K562 (cell line): ENCODE results near the gene PPM1M.

Experiments used
- BRD9 ChIP-seq: fragments of 450-650 bp; IDR thresholded peaks from 2 replicates; pipeline ENCODE4 v1.6.1; 2018; ENCODE audit warnings: low read depth; ENCODE audit not compliant: partially characterized antibody
- GMEB1 ChIP-seq: fragments of 250-450 bp; sonication (Bioruptor Pico); IDR thresholded peaks from 2 replicates; pipeline ENCODE4 v1.4.0; 2020; ENCODE audit warnings: mild to moderate bottlenecking
- HIVEP1 ChIP-seq: fragments of 250-450 bp; sonication (Bioruptor Pico); IDR thresholded peaks from 2 replicates; pipeline ENCODE4 v1.4.0; 2020; ENCODE audit warnings: mild to moderate bottlenecking
- HMG20B ChIP-seq: fragments of 250-450 bp; sonication (Bioruptor Pico); IDR thresholded peaks from 2 replicates; pipeline ENCODE4 v1.5.0; 2021; ENCODE audit warnings: mild to moderate bottlenecking
- MCM7 ChIP-seq, 2 experiments: fragments of 450-650 bp; IDR thresholded peaks; 2 replicates each; pipeline ENCODE4 v1.6.1; 2016 to 2018
- NFYB ChIP-seq: IDR thresholded peaks from 2 replicates; pipeline ENCODE4 v1.6.1; 2011; ENCODE audit warnings: mild to moderate bottlenecking, moderate library complexity; ENCODE audit not compliant: insufficient read length; ENCODE audit errors: extremely low read depth
- RBBP5 ChIP-seq: fragments of 200-600 bp; sonication (generic); IDR thresholded peaks from 2 replicates; pipeline ENCODE4 v1.6.1; 2012; ENCODE audit warnings: borderline replicate concordance, mild to moderate bottlenecking, low read length, control low read depth, inconsistent platforms; ENCODE audit not compliant: insufficient read depth, poor library complexity, severe bottlenecking
- TARDBP ChIP-seq: fragments of 450-650 bp; IDR thresholded peaks from 2 replicates; pipeline ENCODE4 v1.6.1; 2016
- TRIM25 ChIP-seq: fragments of 450-650 bp; IDR thresholded peaks from 2 replicates; pipeline ENCODE4 v1.7.0; 2016; ENCODE audit warnings: borderline replicate concordance
- ZBED1 ChIP-seq: IDR thresholded peaks from 2 replicates; pipeline ENCODE4 v1.6.1; 2014
- ZFP36 ChIP-seq: fragments of 150-350 bp; IDR thresholded peaks from 2 replicates; pipeline ENCODE4 v1.6.1; 2018; ENCODE audit warnings: low read length, low read depth; ENCODE audit not compliant: partially characterized antibody
- ZNF583 ChIP-seq: fragments of 250-450 bp; sonication (Bioruptor Pico); IDR thresholded peaks from 2 replicates; pipeline ENCODE4 v1.4.0; 2020
- TF ChIP-seq, protein P1 (sequence below), 3 experiments: IDR thresholded peaks in 2 of 3; conservative IDR thresholded peaks in 1 of 3; 2 replicates each; pipeline ENCODE4 v1.5.1; 2011 to 2012; ENCODE audit warnings: low read length in 3 of 3, mild to moderate bottlenecking in 3 of 3, control low read depth in 2 of 3, improper control_type of control experiment in 1 of 3, inconsistent platforms in 1 of 3, low read depth in 1 of 3, mixed read lengths in 1 of 3, moderate library complexity in 1 of 3; ENCODE audit not compliant: insufficient read depth in 2 of 3
- TF ChIP-seq, protein P2 (sequence below): fragments of 450-650 bp; formaldehyde crosslinking; IDR thresholded peaks from 2 replicates; pipeline ENCODE4 v1.4.0; 2020; ENCODE audit warnings: mild to moderate bottlenecking, moderate library complexity

- TF ChIP-seq, protein P1, sequence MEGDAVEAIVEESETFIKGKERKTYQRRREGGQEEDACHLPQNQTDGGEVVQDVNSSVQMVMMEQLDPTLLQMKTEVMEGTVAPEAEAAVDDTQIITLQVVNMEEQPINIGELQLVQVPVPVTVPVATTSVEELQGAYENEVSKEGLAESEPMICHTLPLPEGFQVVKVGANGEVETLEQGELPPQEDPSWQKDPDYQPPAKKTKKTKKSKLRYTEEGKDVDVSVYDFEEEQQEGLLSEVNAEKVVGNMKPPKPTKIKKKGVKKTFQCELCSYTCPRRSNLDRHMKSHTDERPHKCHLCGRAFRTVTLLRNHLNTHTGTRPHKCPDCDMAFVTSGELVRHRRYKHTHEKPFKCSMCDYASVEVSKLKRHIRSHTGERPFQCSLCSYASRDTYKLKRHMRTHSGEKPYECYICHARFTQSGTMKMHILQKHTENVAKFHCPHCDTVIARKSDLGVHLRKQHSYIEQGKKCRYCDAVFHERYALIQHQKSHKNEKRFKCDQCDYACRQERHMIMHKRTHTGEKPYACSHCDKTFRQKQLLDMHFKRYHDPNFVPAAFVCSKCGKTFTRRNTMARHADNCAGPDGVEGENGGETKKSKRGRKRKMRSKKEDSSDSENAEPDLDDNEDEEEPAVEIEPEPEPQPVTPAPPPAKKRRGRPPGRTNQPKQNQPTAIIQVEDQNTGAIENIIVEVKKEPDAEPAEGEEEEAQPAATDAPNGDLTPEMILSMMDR (IDR thresholded peaks at IDR 0.05 in 2 of 3, conservative IDR thresholded peaks at IDR 0.05 in 1 of 3; ENCODE audit: insufficient read depth in 2 of 3, low read depth in 1 of 3, low read length in 3 of 3) = no peak
- no peak for TF ChIP-seq ZFP36
- no peak for TF ChIP-seq NFYB
- no peak for TF ChIP-seq ZBED1
- TF ChIP-seq ZNF583 = no peak
- TF ChIP-seq GMEB1 (CRISPR knock-in tag) = no peak
- TF ChIP-seq HIVEP1 (CRISPR knock-in tag) = no peak
- TF ChIP-seq HMG20B (CRISPR knock-in tag) = no peak
- no peak for TF ChIP-seq TRIM25
- TF ChIP-seq BRD9 = no peak
- no peak for TF ChIP-seq RBBP5
- TF ChIP-seq, protein P2, sequence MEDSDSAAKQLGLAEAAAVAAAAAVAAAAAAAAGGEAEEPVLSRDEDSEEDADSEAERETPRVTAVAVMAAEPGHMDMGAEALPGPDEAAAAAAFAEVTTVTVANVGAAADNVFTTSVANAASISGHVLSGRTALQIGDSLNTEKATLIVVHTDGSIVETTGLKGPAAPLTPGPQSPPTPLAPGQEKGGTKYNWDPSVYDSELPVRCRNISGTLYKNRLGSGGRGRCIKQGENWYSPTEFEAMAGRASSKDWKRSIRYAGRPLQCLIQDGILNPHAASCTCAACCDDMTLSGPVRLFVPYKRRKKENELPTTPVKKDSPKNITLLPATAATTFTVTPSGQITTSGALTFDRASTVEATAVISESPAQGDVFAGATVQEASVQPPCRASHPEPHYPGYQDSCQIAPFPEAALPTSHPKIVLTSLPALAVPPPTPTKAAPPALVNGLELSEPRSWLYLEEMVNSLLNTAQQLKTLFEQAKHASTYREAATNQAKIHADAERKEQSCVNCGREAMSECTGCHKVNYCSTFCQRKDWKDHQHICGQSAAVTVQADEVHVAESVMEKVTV (CRISPR knock-in tag) = no peak
- TF ChIP-seq TARDBP = no peak
- no peak for TF ChIP-seq MCM7 (IDR thresholded peaks at IDR 0.05)
Measured at GRCh38 chr3:52222319-52223221, 23.0 kb upstream of the PPM1M start.
